ENCODE results near the gene TRAPPC2L.
A peak's percentile ranks its signal among the peaks of the same experiment; 100 is the strongest.

Gene TRAPPC2L

DNA sequence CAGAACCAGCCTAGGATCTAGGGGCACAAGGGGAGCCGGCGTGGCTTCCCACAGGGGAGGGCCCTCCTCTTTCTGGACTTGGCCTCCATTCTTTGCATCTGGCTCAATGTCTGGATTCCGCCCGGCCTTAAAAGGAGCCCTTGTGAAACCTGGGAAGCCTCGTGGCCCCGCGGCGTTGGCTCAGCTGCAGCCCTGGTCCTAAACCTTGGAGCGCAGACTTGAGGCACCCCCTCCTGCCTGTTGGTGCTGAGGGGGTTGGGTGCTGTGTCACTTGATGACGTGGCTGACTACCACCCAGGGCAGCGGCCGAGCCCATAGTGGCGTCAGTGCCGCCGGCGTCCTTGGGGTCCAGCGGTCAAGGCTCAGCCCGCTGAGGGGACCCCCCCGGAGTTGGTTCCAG is 4.4 kb downstream of the TRAPPC2L start:
- no peak for DNase-seq (ENCODE audit: low spot score)

DNA sequence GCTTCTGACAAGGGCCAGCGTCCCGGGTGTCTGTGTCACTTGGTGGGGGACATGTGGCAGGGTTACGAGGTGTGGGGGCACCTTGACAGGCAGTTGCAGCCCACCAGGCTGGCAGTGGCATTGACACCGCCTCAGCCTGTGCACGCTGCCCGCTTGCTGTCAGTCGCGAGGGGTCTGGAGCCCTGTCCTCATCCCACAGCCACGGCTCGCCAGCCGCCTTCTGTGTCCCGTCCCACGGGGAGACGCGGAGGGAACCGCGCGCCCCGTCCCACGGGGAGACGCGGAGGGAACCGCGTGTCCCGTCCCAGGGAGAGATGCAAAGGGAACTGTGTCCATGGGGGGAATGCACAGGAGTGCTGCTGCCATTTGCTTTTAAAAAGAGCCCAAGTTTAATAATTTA is 6.0 kb downstream of the TRAPPC2L start:
- no peak for DNase-seq (ENCODE audit: low spot score)

DNA sequence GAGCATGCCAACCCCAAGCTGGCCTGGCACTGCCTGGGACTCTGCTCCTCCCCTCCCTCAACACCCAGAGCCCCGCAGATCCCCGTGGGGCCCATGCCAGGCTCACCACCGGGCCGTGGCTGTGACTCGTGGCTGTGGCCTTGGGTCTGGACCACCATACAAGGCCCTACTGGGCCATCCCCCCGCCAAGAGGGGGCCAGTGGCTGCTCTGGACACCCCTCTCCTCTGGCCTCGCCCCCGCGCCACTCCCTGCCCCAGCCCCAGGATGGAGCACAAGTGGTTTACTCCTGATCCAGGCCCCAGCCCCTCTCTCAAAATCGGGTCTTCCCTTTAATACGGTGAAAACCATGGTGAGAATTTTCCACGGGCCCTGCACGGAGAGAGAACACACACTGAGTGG is 6.5 kb downstream of the TRAPPC2L start:
- no peak for DNase-seq (ENCODE audit: low spot score)

DNA sequence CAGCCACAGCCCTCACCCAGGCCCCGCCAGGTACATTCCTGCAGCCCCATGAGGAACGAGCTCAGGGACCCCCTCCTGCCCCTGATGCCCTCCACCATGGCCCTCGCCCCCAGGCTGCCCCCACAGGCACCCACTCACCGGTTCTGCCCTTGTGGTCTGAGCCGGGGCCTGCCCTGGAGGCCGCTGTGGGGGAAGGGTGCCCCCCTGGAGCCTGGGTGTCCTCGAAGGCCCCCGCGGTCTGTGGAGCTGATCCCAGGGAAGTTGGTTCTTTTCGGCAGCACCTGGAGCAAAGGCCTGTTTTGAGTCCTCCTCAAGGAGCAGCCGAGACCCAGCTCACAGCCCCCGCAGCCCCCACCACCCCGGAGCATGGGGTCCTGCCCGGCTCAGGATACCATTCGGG is 7.2 kb downstream of the TRAPPC2L start:
- no peak for DNase-seq (ENCODE audit: low spot score)

DNA sequence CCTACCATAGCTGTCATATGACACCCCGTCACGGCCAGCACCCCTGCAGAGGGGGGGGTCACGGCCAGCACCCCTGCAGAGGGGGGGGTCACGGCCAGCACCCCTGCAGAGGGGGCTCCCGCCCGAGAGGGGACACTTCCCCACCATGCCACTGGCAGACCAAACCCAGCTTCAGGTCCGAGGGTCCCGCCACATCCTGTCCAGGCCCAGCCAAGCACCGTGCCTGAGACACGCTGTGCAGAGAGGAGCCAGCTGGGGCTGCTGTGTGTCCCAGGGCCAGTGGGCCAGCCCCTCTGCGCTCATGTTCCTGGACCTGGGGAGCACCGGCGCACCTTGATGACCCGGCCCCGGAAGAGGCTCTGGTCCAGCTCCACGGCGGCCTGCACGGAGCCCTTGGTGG is 7.6 kb downstream of the TRAPPC2L start:
- no peak for DNase-seq (ENCODE audit: low spot score)

DNA sequence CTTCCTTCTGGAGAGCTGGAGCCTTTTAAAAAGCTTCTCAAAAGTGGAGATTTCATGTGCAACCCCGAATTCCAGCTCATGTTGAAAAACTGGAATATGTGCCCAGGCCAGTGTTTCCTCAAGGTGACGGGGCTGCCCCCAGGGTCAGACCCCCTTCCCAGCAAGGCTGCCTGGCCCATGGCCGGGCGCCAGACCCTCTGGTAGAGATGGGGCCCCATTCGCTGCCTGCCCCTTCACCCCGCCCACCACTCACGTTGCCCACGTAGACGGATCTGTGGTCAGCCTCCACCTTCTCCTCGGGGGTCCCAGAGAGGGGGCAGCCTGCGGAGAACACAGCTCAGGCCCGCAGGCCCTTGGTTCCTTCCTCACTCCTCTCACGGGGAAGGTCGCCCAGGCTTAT is 8.4 kb downstream of the TRAPPC2L start:
- DNase-seq (ENCODE audit: low spot score) = no peak

DNA sequence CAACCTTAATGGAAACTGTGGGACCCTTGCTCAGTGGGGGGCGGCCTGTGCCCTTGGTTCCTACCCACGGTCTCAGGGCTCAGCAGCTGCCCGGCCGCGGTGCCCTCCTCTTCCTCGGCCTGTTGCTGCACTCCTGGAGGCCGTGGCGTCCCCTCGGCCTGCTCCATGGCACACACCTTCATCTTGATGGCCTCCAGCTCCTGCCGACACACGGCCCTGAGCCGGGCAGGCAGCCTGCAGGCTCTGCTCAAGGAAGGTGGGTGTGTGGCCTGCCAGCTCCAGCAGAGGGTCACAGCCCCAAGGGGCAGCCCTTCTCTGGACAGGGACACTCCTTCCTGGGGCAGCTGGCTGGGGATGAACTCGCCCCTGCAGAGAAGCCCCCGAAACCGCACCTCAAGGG is 8.8 kb downstream of the TRAPPC2L start:
- no peak for DNase-seq (ENCODE audit: low spot score)

DNA sequence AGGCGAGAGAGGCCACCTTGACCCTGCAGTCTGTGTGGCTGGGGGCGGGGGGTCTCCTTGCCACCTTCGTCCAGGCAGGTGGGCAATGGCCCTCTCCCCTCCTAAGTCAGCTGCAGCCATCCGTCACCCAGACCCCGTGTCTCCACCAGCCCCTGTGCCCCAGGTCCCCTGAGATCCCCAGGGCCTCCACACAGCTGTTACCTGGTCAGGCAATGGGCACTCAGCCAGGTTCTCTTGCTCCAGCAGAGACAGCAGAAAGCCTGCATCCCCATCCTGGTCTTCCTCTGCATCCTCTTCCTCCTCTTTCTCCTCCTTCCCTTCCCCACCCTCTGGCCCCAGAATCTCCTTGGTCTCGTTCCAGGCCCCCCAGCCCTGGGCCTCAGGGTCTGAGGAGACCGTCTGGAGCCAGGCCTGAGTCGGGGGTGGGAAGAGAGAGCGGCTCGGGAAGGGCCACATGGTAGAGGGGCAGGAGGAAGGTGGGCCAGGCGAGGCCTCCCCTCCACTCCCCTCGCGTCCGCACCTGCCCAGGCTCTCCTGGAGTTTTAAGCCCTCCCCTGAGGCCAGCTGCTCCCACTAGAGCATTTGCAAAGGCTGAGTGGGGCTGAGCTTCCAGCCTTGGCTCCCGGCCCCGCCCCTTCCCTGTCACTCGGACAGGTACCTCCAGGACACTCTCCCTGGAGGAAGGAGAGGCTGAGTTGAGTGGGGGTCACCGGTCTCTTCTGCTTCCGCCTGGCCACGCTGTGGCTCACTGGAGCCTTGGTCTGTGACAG is 9.4 kb downstream of the TRAPPC2L start, which contains the start of gene PABPN1L:
Gene PABPN1L (minus strand): TSS at position 510 of the 770 bp plus-strand sequence. CDS start 54 bp downstream, at position 456.
- DNase-seq (ENCODE audit: low spot score) = no peak

DNA sequence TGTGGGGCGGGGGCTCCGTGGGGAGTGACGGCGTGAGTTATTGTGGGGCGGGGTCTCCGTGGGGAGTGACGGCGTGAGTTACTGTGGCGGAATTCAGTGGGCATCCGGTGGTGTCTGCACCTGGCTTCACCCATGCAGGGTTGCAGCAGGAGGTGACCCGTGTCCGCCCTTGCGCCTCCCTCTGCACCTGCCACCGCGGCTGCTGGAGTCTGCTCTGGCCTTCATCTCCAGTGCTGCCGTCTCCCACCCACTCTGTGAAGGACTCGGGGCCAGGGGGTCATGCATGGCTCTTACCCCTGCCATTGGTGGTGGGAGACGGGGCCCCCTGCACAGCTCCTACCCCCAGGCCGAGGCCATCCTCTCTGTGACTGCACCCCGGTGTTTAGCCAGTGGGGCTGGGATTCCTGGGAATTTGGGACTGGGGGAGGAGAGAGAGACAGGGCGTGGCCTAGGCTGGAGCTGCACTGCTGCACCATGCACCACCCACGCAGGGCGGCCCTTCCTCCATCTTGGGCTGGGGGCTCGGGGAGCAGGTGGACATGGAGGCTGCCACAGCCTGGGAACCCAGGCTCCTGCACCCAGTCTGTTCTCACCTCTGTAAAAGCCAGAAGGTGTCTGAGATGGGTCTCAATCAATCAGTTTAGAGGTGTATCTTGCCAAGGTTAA is 10.8 kb downstream of the TRAPPC2L start:
- no peak for DNase-seq (ENCODE audit: low spot score)

DNA sequence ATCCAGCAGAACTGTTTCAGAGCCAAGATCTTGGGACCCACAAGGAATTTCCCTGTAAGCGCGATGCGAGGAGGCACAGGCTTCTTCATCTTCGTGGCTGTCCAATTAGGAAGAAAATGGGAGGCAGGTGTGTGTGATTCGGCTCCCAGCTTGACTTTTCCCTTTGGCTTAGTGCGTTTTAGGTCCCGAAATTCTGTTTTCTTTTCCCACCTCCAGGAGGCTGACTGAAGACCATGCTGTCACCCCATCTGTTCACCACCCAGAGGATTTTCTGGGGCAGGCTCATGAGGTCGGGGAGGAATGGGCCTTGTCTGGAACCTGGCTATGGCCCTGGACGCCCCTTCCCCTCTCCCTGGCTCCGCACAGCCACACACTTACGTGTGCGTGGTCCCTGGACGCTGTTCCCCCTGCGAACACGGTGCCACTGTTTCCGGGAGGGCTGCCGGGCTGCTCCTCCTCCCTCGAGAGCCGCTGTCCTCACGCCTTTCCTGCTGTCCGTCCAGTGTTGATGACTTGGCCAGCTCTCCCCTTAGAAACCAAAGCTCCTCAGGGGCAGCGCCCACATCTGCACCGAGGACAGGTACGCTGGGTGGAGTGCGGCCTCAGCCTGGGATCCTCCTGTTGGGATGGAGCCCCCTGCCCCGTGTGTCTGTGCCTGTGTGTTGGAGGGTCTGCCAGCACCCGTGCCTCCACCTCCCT is 12.2 kb downstream of the TRAPPC2L start:
- no peak for DNase-seq (ENCODE audit: low spot score)

DNA sequence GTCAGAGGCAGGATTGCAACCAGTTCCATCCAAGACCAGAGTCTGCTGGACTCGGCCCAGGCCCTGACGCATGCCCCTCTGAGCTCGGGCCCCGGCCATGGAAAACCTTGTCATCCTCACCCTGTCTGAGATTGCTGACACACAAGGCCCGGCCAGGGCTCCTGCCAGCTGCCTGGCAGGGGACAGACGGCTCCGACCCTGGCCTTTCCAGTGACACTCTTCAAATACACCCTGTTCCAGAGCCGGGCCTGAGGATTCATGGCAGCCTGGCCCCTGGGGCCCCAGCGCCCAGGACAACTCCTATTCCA is 12.7 kb downstream of the TRAPPC2L start:
- DNase-seq (ENCODE audit: low spot score) = peak; percentile 46

DNA sequence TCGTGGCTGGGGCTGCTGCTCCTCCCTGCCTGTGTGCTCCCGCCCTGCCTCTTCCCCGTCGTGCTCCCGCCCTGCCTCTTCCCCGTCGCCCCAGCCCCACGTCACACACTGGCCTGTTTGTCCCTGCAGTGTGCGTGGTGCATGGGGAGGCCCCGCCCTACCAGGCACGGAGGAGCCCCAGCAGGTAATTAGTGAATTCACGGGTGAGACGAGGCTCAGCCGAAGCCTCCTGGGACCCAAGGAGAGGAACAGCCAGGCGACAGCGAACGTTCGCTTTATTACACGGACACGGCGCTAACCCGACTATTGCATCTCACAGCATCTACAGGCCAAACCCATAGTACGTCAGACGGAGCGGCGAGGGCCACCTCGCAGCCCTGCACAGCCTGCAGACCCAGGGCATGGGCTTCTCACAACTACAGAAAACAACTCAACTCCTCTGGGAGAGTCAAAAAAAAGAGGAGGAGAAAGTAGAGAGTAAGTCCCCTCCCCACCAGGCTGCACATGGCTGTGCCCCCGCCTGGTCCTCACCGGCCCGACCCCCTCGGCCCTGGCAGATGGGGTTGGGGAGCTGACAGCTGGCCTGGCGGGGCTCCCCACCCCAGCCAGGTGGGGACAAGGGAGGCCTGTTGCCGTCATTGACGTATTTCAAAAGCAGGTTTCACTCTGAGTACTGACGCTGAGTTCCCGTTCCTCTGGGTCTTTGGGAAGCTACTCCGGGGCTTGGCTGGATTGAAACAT is 13.9 kb downstream of the TRAPPC2L start:
- no peak for DNase-seq (ENCODE audit: low spot score)

DNA sequence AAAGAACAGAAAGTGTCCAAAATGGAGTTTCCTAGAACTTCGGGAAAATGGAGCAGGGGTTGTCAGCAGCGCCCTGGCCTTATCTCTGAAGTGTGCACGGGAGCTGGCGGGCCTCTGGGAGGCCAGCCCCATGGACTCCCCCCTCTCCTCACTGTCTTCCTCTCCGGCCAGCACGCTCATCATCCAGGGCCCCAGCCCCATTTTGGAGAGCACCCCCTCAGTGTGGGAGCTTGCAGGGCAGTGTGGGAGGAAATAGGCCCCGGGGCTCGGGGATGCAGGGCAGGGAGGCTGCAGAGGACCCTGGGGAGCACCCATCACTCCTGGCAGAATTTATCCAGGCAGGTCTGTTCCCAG is 14.4 kb downstream of the TRAPPC2L start:
- DNase-seq (ENCODE audit: low spot score) = no peak

DNA sequence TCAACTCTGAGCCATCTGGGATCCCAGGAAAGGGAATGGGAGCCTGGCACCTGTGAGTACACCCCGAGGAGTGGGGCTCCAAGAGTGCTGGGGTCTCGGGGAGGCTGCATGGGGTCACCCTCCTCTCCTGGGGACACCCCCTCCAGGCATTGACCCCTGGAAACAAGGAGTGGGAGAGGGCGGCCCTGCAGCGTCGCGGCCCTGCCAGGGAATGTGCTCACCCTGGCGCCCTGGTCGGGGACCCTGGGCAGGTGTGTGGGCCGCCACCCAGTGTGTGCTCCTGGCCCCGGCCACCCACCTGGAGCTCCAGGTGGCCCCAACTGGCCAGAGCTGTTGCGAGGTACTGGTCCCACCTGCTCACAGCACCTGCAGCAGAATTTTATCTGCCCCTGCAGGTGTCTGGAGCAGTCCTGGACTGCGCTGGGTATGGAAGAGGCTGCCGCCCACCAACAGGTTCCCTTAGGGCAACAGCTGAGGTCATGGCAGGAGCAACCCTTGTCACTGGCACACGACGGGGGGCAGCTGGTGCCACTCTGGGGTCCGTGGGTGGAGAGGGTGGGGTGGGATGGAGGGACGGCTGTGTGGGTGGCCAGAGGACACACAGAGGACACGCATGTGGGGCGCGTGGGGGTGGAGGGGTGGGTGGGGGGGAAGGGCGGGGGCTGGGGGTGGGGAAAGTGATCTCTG is 14.9 kb downstream of the TRAPPC2L start:
- DNase-seq (ENCODE audit: low spot score) = no peak

DNA sequence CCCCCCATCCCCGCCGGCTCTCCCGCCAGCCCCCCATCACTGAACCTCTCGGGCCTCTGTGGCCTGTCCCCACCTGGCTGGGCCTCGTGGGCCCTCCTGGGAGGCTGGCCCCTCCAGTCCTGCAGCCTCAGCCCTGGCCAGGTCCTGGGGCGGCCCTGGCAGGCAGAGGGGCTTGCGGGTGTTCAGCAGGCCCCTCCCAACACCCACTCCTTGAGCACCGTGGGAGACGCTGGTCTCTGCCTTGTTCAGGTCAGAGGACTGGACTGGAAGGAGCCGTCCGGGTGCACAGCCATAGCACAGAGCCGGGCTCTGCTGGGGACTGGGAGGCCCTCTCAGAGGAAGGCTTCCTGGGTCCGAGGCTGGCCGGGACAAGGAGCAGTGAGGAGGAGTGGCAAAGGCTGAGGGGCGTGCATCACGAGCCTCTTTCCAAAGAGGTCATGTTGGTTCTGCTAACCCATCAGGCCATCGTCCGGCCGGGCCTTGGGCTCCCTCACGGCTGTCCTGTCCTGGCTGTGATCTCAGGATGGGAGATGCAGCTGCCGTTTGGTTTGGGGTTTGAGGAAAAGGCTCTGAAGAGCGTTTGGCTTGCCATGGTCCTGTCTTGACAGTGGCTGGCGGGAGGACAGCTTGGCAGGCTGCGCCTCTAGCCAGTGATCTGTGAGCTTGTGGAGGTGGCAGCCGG is 15.9 kb downstream of the TRAPPC2L start:
- no peak for DNase-seq (ENCODE audit: low spot score)

DNA sequence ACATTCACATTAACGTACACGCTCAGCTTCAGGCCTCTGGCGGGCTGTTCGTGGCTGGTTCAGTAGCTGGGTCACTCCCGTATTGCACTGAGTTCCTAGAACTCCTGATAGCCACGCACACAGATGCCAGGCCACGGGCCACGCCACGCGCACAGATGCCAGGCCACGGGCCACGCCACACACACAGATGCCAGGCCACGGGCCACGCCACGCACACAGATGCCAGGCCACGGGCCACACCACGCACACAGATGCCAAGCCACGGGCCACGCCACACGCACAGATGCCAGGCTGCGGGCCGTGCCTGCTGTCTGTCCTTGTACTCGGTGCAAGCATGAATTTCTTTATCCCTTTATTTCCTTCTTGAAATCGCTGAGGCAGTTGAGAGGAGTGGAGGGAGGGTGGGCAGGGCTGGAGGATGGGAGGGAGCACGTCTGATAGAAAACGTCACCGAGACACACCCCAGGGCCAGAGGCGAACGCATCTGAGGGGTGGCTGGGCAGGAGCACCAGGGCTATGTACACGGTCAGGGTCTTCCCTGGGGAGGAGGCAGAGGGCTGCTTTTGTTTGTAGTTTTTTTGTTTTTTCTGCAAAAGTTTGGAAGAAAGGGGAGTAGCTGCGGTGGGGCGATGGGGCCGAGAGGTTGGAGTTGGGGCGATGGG is 18.1 kb downstream of the TRAPPC2L start:
- DNase-seq (ENCODE audit: low spot score) = no peak

DNA sequence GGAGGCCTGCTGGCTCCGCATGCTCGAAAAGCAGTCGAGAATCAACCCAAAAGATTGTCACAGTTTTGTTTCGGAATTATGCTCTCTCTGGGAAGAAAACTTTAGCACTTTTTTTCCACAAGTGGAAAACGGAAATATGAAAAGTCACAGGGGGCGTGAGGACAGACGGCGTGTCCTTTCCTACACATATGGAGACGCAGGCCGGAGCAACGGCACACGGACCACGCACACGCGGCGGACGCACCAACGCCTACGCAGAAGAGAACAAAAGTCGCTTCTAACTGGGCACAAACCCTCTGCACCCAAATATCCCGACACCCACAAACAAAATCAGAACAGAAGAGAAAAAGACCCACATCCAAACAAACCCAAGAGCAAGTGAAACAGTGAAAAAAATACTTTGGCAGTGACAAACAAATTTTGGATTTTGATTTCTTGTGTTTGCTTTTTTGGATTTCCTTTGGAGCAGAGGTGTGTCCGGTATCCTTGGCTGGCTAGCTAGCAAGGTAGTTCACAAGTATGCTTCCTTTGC is 18.8 kb downstream of the TRAPPC2L start:
- DNase-seq (ENCODE audit: low spot score) = no peak

DNA sequence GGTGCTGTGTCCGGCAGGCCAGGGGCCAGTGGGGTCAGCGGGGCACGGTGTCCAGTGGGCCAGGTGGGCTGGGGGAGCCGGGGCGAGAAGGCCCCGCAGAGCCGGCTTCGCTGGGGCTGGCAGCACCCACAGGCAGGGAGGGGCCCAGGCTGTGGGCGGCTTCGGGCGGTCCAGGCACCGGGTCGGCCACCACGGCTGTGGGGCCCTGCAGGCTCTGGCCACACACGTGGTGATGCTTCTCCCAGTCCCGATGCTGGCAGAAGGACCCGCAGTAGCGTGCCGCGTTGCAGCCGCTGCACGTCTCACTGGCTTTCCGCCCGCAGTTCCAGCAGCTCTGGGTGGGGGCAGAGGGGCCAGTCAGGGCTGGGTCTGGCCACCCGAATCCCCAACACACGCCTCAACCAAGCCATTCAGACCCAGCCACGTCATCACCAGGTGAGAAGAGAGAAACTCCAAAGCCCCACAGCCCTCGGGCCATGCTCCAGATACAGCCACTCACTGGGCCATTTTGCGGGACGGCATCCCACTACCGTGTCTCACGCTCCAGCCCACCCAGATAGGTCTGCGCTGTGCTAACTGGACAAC is 20.1 kb downstream of the TRAPPC2L start:
- DNase-seq (ENCODE audit: low spot score) = no peak

DNA sequence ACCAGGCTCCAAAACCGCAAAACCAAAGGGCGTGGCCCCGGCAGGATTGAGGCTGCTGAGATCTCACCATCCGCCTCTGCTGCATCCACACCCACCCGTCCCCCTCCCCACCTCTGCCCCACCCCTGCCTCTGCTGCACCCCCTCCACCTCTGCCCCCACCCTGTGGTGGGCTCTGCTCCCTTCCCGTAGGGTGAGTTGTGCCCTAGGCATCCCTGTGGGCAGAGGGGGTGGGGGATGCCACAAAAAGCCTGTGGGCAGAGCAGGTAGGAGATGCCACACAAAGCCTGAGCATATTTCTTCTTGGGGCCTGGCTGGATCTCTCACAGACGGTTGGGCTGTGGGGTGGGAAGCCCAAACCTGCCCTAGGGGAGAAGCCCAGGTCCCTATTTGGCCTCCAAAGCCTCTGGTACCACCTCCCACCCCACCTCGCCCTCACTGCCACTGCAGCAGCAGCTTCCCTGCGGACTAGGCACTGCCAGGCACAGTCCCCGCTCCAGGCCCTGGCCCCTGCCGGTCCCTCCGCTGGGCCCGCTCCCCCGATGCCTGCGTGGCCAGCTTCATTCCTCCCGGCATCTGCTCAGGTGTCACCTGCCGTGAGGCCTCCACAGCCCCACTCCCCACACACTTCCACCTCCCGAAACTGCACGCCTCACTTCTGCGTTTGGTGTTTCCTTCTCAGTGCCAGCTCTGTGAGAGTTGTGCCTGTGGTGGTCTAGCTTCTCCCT is 20.8 kb downstream of the TRAPPC2L start:
- no peak for DNase-seq (ENCODE audit: low spot score)

DNA sequence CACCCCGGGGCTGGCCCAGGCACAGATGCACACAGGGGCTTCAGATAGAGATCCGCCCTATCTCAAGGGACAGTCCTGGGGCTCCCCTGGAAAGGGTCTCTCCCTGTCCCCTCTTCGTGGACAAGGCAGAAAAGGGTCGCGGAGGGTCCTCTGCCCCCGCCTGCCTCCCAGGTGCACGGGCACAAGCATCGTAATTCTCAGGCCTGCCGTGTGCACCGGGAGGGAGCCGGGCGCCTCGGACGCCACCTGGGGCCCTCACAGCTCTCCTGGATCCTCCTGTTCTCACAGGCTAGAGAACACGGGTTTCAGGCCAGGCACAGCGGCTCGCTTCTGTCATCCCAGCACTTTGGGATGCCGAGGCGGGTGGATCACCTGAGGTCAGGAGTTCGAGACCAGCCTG is 21.4 kb downstream of the TRAPPC2L start:
- no peak for DNase-seq (ENCODE audit: low spot score)
